ENCODE measurements around the gene ENTPD6.

ENTPD6 gene

GRCh38 chr20:25188218-25188617 lies 7.3 kb upstream of the ENTPD6 start:
- no peak for DNase-seq

- DNase-seq = no peak
Measured at GRCh38 chr20:25191051-25191450, 4.5 kb upstream of the ENTPD6 start.

- no peak for DNase-seq
Measured at GRCh38 chr20:25191689-25192088, 3.8 kb upstream of the ENTPD6 start.

DNA sequence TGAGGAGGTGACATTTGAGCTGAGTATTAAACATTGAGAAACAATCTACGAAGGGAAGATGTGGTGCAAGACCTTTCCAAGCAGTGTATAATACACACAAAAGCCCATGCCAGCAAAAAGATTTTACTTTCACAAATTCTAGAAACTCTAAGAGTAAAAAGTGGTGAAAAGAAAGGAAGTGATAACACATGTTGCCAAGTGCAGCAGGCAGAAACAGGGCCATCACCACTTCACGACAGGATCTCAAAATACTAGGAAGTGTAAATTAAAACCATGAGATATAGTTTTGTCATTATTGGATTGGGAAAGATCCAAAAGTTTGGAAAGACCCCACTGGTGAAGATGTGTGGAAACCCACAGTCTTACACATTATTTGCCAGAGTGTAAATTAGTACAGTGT lies 1.7 kb upstream of the ENTPD6 start:
- DNase-seq = no peak

DNA sequence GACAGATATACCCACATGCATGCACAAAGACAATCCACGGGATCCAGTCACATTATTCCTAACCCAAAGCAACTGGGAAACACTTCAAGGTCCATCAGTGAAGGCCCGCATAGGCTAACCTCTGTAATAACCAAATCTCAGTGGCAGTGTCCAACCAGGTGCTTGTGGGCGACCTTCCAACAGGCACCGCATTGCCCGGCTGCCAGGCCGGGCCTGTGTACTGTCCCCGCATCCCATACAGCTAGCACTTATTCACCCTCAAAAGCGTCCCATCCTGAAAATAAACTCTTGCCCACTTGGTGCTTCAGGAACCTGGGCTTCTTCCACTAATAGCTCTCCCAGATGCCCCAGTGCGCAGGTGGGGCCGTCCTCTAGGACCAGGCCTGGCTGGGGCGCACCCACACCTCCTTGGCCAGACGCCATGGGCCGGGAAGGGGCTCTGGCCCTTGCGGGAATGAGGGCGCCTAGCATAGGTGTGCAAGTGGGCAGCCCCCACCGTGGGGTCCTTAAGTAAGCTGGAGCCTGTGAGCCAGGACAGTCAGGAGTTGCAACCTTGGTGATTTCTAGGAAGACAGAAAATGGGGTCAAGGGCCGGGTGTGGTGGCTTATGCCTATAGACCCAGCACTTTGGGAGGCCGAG lies 1.1 kb upstream of the ENTPD6 start:
- no peak for DNase-seq

- peak; percentile 59 for DNase-seq
Measured at GRCh38 chr20:25195962-25196785, 662 bp downstream of the ENTPD6 start.

DNA sequence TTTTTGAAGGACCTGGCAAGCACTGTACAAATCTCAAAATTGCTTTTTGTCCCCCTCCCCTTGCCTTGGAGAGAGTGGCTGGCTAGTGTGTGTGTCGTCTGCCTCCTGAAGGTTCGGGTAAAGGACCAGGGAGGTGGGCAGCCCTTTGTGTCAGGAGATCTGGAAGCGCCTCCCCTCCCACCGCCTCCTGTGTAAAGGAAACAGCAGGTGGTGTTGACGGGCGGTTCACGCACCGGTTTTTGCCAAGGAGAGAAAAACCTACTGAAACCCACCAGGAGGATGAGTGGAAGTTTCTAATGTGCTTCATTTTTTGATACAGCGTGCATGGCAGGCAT lies 1.2 kb downstream of the ENTPD6 start:
- DNase-seq = peak; percentile 59

DNA sequence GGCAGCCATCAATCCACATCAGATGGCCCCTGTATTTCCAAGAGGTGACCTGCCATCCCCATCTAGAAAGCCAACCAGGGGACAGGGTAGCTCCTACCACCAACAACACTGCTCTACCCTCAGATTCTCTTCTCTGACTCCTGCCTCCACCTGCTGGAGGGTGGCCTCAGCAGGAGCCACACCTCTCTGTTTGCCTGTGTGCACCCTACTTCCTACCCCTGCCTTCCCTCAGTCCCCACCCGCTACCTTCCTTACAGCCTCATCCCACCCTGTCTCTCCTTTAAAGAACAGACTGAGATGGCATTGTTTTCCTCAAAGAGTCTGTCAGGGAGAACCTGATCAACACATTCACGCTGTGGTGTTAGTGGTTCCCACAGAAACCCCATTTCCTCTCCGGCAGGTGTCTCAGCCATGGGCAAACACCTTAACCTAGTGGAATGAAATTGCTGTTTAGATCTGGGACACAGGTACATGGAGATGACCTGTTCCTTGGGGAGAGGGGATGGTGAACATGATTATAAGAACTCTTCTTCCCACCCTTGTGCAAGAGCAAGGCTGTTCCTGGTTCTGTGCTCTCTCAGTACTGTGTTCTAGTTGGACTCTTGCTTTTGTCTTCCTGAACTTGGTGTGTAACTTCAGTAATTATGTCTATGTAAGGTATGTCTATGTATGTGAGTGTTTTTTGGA lies 1.8 kb downstream of the ENTPD6 start:
- DNase-seq = no peak

DNA sequence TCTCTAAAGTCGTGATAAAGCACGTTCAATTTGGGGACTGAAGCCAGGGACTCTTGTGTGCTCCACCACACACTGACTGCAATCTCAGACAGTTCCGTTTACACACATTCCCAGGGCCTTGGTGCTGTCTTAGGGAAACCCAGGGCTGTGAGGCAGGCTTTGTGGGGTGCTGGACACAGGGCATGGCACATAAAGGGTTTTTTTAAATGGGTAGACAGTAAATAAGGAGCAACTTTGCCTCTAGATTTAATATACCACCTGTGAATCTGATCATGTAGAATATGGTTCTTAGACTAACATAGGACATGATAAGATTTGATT lies 2.3 kb downstream of the ENTPD6 start:
- DNase-seq = no peak

DNA sequence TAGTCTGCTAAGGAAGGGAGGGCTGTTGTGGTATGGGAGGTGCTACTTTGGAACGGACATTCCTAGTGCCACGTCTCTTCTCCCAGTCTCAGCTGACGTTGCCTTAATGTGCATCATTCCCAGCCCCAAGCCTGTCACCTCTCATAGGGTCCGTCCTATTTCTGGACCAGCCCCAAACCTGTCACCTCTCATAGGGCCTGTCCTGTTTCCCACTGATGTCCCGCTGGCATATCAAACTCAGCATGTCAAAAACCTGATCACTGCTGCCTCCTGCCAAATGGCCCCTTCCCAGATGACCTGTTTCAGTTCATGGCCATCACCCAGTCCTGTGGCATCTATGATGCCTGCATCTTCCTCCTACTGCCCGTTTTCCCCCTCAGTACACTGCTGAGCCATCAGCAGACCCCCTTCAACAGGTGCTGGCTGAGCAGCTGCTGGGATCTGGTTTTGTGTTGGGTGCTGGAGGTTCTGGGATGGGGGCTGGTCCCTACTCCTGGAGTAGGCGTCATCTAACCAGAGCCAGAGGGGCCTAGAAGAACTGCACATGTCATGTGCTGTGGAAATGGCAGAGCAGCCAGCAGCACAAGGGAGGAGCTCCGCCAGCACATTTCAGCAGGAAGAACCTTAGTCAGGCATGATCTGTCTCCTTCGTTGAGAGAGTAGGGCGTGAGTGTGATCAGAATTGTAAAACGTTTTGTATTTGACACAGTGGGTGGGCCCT lies 3.3 kb downstream of the ENTPD6 start:
- DNase-seq = no peak

DNA sequence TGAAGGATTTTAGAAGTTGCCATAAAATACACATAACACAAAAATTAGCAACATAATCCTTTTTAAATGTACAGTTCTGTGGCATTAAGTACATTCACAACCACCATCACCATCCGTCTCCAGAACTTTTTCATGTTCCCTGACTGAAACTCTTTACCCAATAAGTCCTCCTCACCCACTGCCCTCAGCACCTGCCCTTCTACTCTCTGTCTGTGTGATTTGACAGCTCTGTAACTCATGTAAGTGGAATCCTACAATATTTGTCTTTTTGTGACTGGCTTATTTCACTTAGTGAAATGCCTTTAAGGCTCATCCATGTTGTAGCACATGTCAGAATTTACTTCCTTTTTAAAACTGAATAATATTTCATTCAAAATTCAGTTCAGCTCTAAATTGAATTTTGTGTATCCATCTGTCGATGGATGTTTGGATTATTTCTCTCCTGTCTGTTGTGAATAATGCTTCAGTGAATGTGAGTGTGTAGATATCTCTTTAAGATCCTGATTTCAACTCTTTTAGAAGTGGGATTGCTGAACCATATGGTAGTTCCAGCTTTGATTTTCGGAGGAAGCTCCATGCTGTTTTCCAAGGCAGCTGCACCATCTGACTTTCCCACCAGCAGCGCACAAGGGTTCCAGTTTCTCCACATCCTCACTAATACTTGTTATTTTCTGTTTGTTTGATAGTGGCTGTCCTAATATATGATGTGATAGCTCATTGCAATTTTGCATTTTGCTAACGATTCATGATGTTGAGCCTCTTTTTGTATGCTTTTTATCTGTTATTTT lies 4.2 kb downstream of the ENTPD6 start:
- DNase-seq = no peak

DNA sequence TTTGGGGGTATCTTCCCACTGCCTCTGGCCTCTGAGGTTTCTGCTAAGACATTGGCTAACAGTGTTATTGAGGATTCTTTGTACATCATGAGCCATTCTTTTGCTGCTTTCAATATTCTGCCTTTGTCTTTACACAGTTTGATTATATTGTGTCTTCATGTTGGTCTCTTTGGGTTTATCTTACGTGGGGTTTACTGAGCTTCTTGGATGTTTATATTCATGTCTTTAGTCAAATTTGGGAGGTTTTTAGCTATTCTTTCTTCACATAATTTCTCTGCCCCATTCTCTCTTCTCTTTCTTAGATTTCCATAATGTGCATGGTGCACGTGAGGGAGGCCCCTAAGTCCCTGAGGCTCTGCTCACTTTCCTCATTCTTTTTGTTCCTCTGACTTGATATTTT lies 7.6 kb downstream of the ENTPD6 start:
- DNase-seq = no peak

GRCh38 chr20:25203871-25204320 lies 8.4 kb downstream of the ENTPD6 start:
- DNase-seq = no peak

DNA sequence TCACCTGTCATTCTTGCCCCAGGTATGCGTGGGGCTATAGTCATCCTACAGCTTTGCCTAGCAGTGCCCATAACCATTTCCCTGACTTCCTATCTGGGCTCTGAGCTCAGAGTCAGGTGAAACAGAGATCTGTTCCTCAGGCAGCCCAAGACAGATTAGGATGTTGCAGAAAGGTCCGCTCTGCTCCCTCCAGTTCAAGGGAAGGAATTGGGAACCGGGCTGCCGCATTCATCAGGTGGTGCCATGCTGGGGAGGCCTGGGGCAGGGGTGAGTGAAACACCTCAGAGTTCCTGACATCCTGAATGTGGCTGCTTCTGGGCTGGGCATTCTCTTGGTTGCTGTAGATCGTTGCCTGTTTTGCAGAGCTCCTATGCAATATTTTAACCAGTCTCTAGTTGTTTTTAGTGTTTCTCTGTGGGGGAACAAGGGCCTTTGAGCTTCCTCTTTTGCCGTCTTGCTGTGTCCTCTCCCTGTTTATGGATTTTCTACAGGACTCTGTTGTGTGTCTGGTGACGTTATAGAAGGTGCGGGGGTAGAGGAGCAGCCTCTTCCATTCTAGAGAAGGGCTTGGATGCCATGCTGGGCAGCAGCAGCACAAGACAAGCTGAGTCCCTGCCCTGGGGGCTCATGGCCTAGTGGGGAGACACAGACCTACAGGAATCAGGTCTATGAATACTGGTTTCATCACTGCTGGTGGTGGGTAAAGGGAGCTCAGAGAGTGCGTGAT lies 9.2 kb downstream of the ENTPD6 start:
- no peak for DNase-seq

GRCh38 chr20:25205277-25206062 lies 10.0 kb downstream of the ENTPD6 start:
- DNase-seq = no peak

GRCh38 chr20:25206063-25206403 lies 10.5 kb downstream of the ENTPD6 start:
- no peak for DNase-seq

GRCh38 chr20:25206548-25206947 lies 11.0 kb downstream of the ENTPD6 start:
- DNase-seq = no peak

DNA sequence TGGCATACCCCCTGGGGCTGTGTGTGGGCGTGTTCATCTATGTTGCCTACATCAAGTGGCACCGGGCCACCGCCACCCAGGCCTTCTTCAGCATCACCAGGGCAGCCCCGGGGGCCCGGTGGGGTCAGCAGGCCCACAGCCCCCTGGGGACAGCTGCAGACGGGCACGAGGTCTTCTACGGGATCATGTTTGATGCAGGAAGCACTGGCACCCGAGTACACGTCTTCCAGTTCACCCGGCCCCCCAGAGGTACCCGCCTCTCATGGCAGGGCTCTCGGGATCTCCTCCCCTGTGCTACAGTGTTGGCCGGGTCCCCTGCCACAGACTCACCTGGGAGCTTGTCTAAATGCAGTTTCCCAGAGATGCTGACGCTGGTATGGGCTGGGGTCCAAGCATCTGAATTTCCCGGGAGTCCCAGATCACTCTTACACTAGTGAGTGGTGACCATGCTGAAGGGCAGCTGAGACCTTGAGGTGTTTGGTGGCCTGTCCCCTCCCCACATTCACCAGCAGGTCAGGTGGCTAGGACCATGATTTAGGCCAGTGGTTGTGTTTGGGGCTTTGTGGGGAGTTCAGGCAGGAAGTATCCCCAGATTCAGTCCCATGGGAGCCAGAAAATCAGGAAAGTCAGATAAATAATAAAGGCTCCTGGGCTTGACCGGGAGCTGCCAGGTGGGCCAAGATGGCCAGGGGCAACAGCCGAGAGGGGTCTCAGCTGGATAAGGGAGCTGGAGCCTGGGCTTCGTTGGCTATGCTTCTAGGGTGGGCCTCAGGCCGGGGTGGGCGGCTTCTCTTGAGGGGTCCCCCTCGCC lies 11.8 kb downstream of the ENTPD6 start:
- DNase-seq = no peak

- DNase-seq = no peak
Measured at GRCh38 chr20:25207960-25208534, 12.5 kb downstream of the ENTPD6 start.

DNA sequence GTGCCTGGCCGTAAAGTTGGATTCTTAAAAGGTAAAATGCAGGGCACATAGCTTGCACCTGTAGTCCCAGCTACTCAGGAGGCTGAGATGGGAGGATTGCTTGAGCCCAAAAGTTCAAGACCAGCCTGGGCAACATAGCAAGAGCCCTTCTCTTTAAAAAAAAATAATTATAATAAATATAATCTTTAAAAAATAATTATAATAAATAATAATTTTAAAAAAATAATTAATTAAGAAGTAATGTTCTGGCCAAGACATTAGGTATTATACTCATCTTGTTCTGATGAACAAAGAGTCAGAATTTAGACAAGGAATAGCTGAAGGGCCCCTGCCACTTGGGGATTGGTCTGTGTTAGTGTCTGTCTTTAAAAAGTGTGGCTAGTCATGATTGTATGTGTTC lies 13.9 kb downstream of the ENTPD6 start:
- no peak for DNase-seq

All from NCI-H510A (cell line).